Glomerular visceral epithelial cell (primary cell): ENCODE data around the gene UBFD1.
A peak's percentile ranks its signal among the peaks of the same experiment; 100 is the strongest.
"Not testable (repeated sequence)": the region's sequence is repeated elsewhere in the genome, so short reads cannot be mapped to it uniquely, and the experiment has no call there.

Experiments used
- DNase-seq: peaks from one replicate; pipeline ENCODE4 v3.0.0-alpha.2; 2016; ENCODE audit errors: extremely low spot score

UBFD1 gene

GRCh38 chr16:23527961-23528643, 29.4 kb upstream of the UBFD1 start:
- no peak for DNase-seq

- DNase-seq, result no peak
These were observed 28.8 kb upstream of the UBFD1 start for GRCh38 chr16:23528644-23529310.

- DNase-seq, result no peak
These were observed 27.5 kb upstream of the UBFD1 start for GRCh38 chr16:23530062-23530461.

GRCh38 chr16:23532448-23532847, 25.1 kb upstream of the UBFD1 start:
- no peak for DNase-seq

GRCh38 chr16:23534868-23535860, 22.4 kb upstream of the UBFD1 start:
- DNase-seq, result no peak

- peak; percentile 55 for DNase-seq
These were observed 21.6 kb upstream of the UBFD1 start for GRCh38 chr16:23535901-23536300.

- no peak for DNase-seq
These were observed 20.1 kb upstream of the UBFD1 start for GRCh38 chr16:23537390-23537789.

- DNase-seq, result no peak
These were observed 18.6 kb upstream of the UBFD1 start for GRCh38 chr16:23538919-23539278.

GRCh38 chr16:23539984-23540816, 17.3 kb upstream of the UBFD1 start:
- DNase-seq, result no peak

GRCh38 chr16:23540817-23541178, 16.7 kb upstream of the UBFD1 start:
- DNase-seq, result not testable (repeated sequence)

- no peak for DNase-seq
These were observed 13.1 kb upstream of the UBFD1 start for GRCh38 chr16:23544436-23544835.

- DNase-seq, result no peak
These were observed 7.6 kb upstream of the UBFD1 start for GRCh38 chr16:23549938-23550337.

- no peak for DNase-seq
These were observed 5.4 kb upstream of the UBFD1 start for GRCh38 chr16:23552161-23552560.

GRCh38 chr16:23554536-23554935, 3.0 kb upstream of the UBFD1 start:
- no peak for DNase-seq

GRCh38 chr16:23557779-23558702, 514 bp downstream of the UBFD1 start:
- DNase-seq, result peak; percentile 13

GRCh38 chr16:23561586-23561985, 4.1 kb downstream of the UBFD1 start:
- DNase-seq, result no peak

GRCh38 chr16:23562505-23562904, 5.0 kb downstream of the UBFD1 start:
- DNase-seq, result no peak

- no peak for DNase-seq
These were observed 5.7 kb downstream of the UBFD1 start for GRCh38 chr16:23563186-23563585.

GRCh38 chr16:23564575-23565363, 7.2 kb downstream of the UBFD1 start:
- no peak for DNase-seq

GRCh38 chr16:23566724-23567123, 9.2 kb downstream of the UBFD1 start:
- no peak for DNase-seq
